DMS79 (cell line): ENCODE data around the gene PID1.

Experiments used
- DNase-seq: peaks from one replicate; lab custom pipeline; 2025; lab: John Stamatoyannopoulos, UW

Gene PID1, protein sequence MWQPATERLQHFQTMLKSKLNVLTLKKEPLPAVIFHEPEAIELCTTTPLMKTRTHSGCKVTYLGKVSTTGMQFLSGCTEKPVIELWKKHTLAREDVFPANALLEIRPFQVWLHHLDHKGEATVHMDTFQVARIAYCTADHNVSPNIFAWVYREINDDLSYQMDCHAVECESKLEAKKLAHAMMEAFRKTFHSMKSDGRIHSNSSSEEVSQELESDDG

DNA sequence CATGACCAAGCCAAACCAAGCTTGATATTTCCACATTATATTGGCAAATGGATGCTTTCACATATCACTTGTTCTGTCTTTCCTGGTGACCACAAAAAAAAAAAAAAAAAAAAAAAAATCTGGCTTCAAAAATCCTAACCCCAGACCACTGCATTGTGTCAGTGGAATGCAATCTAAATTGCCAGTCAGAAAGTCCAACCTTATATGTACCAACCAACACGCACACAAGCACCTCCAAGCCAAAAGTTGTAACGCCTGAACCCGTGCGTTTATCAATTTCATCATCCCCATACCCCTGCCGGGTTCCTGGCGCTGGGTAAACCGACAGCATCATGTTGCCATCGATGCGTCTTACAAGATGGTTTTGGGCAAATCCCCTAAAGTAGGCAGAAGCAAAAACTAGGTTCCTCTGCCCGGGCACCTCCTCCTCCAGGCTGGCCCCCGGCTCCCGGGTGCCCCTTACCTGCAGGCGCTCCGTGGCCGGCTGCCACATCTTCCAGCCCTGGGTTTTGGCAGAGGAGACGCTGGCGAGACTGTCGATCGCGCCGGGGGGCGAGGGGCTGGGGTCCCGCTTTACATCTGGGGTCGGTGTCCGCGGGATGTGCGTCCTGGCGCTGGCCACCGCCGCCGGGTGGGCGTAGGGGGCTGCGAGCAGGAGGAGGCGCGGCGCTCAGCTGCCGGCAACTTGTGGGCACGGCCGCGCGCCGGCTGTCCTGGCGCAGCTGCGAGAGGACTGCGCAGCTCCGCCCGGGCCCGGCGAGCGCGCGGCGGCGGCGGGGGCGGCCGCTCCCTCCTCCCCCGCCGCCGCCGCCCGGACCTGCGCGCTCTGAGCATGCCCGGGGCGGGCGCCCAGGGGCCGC is at the start of gene PID1:
PID1 (minus strand) TSS at position 737 of the 860 bp plus-strand sequence; CDS start at position 493, 244 bp downstream.
- no peak for DNase-seq

DNA sequence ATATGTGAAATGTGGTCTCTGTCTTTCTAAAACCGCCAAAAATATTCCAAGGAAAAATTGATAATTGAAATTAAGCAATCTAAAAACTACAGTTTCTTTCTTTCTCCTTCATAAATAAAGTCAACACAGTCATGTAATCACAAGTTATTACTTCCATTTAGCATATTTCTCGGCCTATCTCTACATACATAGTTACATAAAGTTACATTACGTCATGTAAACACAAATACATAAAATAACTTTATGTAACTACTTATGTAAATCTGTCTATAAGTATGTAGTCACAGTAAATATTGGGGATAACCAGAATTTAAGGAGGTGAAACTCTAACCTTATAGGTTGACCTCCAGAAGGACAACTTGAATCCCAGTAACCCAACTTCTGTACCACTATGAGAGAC is 48.5 kb upstream of the PID1 start:
- no peak for DNase-seq

DNA sequence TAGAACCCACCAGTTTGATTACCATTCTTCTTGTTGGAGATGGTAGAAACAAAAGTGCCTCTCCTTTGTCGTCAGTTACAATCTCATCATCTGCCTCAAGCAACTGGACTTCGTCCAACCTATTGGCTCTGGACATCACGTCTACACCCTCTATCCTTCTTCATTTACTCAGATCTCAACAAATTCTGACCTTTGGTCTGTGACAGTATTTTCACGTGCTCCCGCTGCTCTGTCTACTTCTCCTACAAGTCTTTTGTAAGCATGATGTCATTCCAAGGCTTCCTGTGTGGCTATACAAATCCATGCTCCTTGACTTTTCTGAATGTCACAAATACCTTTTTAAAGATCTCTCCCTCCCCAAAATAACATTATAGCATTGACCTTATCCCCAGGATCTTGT is 43.0 kb upstream of the PID1 start:
- no peak for DNase-seq

DNA sequence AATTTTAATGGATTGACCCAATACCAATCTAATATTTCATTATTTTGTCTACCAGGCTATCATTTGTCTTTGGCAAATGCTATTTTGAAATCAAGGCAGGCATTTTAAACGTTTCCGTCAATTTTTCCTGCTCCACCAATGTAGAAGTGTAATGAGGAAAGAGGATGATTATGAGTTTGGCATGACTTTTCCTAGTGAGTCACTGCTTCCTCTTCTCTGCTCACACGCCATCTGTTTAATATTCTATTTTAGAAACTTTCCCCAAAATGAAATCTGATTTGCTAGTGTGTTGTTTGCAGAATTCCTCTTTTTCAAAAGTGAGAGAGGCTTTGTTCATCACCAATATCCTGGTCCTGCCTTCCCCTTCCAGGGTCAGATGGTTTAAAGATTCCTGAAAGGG is 42.5 kb upstream of the PID1 start:
- no peak for DNase-seq

DNA sequence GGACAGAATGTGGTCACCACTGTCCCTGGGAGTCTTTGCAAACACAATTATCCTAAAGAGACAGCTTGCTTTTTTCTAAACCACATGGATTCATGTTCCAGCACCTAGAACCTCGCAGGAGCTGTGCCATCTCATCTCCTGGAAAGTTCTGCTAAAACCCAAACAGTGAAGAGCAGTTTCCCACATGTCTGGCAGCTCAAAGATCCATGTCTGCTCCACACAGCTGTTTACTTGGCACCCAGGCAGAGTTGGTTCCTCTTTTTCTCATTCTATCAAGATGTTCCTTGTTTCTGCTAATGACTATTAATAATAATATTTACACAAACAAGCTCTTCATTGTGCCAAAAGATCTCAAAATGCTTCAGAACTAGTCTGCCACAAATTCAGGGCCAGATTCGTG is 30.1 kb upstream of the PID1 start:
- DNase-seq, result no peak

DNA sequence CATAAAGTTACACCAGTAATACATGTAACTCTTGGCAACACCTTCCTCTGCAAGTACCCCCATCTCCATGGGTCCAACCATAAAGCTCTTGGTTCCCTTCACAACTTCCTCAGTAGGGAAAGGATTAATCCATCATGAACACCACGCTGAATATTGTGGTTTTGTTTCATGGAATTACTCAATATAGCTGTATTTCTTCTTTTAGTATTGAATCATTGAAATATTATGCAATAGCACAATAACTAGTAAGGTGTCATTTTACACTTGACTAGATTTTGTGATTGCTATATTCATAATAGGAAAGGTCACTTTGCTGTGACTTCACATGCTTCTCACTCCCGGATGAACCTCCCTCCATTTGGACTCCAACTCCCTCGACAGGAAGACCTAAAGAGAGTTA is 29.7 kb upstream of the PID1 start:
- no peak for DNase-seq

DNA sequence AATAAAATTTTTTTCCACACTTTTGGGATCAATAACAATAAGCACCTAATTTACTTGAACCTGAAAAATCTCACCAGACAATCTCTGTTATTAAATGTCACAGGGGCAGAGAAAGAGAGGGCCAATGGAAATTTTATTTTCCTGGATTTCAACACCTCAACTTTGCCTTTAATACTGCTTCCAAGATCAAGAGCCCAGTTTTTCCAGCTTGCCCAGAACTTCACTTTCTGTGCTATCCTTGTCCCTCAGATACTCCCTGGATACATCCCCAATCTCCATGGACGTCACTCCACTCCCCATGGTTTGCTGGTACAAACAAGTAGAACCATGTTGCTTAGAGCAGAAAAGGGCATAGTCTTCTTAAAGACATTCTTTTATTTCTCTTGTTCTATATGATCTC is 29.3 kb upstream of the PID1 start:
- DNase-seq, result no peak

DNA sequence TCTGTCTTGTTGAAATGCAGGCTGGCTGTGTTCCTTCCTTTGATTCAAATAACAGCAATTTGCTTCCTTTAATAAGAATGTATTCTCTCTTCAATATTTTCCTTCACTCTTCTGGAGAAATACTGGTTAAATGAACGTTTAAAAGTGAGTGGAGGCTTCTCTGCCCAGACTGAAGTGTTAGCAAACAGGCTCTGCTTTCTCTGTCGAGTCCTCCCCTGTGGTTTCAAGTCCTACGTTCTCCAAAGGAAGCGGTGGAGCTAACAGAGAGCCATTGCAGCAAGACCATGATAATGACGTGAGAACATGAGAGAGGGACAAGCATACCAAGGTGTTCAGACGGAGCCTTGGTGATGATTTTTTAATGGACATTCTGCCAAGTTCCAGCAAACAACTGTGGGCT is 26.2 kb upstream of the PID1 start:
- DNase-seq, result no peak

DNA sequence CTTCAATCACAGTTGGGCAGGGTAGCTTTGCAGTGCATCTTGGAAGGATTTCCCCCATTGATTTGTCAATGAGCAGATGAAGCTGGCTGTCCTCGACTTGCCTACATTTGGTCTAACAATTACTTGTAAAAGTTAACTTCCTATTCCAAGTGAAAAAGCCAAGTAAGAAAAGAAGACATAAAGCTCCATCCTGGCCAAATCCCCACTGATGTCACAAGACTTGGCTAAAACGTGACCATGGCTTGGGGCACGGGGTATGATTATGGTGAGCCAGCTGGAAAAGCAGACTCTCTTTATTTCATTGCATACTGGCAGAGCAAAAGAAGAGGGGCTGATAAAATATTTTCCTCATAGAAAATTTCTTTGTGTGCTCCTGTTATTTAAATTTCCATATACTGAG is 25.4 kb upstream of the PID1 start:
- DNase-seq, result no peak

DNA sequence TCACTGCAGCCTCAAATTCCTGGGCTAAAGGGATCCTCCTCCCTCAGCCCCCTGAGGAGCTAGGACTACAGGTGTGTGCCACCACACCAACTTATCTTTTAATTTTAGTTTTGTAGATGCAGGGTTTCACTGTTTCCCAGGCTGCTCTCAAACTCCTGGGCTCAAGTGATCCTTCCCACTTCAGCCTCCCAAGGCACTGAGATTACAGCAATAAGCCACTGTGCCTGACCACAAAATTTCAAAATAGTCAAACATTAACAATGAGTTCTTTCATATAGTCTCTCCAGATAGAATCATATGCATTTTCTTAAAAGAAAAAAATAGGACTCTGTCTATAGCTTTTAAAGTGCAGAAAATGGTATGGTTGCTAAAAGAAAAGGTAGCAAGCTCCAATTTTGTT is 24.9 kb upstream of the PID1 start:
- no peak for DNase-seq

DNA sequence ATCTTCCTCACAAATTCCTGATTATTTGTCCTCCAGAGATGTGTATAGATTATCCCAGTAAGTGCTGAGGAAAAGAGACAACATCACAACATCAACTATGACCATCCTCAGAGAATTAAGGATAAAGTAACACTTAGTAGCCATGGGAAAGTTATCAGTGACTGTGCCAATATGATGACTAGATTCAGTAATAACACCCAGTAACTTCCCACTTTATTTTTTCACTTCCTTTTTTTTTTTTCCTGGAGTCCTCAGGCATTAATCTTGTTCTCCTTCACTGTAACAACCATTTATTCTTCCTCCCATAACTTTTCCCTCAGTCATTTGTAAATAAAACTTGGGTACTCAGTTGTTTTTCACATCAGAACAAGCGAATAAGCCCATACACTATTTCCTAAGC is 16.7 kb upstream of the PID1 start:
- DNase-seq, result no peak

DNA sequence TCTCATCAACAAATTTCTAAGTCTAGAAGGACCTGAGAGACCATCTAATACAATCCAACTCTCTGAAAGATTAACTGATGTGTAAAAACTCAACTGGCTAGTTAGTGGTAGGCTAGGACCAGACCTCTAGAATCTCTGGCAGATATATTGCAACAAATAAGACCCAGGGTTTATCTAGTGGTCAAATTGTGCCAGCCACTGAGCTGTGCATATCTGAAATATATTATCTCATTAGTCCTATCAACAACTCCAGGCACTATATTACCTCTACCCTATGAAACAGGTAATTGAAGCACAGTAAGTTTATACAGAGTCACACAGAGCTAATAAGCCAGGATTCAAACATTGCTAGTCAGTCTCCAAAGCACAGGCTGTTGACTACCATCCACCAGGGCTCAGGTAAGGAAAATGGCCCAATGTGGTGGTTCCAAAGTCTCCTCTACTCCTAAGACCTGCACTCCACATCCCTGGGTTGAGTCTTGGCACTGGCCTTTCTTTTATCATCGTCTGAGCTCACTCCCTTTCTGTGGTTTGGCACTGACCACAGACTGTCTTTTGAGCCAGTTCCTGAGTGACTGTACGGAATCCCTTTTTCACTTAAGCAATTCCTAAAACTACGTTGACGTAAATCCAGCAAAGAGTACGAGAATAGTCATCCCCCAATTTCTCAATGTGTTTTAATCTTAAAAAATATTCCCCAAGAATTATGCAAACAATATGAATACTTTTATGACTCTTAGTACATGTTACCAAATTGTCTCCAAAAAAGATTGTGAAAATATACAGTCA is 11.9 kb upstream of the PID1 start:
- no peak for DNase-seq

DNA sequence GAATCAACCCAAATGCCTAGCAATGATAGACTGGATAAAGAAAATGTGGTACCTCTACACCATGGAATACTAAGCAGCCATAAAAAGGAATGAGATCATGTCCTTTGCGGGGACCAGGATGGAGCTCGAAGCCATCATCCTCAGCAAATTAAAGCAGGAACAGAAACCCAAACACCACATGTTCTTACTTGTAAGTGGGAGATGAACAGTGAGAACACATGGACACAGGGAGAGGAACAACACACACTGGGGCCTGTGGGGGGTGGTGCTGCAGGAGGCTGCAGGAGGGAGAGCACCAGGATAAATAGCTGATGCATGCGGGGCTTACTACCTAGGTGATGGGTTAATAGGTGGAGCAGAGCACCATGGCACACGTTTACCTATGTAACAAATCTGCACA is 8.4 kb upstream of the PID1 start:
- DNase-seq, result no peak

DNA sequence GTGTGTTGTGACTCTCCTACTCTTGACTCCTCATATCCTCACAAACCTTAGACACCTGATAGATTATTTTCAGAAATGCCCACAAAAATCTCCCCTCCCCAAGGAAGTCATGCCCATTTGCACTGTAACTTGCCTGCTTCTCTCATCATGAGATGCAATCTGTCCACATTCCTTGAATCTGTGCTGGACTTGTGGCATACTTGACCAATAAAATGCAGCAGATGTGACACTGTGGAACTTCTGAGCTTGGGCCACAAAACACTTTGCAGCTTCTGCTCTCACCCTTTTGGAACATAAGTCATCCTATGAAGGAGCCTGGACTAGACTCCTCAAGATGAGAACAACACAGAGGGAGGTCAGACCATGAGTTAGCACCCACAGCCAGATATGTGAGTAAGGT is 4.4 kb upstream of the PID1 start:
- DNase-seq, result no peak

DNA sequence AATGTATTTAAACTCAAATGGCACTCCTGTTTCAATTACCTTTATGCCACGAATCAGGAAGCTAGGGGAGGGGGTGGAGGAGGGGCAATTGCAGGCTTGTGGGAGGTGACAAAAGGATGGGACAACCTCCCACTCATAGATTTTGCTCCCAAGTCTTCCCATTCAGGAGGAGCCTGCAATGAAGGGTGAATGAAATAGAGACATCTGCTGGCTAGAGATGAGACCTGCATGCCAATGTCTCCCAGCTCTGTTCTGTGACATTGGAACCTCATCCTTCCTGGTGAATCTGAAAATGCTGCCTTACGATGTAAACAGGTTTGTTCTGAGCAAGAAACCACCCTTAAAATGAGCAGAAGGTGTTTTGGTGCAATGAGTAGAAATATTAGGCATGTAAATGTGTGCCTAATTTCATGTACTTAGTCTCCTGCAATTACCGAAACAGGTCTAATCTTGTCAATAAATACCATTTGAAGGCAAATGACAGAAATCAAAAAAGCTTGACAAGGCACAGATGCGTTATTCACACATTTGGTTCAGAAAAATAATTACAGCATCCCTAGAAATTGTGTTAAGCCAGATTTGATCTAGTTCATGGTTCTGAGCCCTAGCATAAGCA is 2.7 kb upstream of the PID1 start:
- peak; percentile 19 for DNase-seq

DNA sequence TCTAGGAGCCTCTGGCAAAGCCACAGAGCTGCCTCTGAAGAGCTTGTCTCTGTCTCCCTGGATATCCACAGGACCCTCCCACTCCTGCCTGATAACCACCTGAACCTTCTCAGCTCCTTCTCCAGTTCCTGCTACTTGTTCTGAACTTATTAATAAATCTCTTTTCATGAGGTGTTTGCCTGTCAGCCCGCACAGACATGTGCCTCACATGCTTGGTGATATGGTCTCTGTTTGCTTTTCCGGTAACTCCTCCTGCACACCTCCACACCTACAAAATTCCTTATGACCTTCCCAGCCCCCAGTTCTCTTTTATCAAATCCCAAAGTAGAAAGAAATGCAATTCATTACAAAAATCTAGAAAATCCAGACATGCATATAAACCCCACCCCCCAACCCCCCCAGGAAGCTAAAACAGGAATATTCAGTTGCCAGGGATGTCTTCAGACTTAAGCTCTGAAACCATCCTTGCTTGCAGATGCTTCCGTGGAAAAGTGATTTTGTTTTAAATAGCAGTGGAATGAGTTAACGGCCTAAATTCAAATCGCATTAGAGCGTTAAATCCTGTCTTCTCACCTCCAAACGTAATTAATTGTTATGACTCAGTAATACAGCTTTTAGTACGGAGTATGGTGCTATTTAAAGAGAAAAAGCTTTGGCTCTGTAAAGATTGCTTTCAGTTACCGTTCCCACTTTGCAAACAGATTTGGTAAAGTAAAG is 2.1 kb upstream of the PID1 start:
- no peak for DNase-seq

DNA sequence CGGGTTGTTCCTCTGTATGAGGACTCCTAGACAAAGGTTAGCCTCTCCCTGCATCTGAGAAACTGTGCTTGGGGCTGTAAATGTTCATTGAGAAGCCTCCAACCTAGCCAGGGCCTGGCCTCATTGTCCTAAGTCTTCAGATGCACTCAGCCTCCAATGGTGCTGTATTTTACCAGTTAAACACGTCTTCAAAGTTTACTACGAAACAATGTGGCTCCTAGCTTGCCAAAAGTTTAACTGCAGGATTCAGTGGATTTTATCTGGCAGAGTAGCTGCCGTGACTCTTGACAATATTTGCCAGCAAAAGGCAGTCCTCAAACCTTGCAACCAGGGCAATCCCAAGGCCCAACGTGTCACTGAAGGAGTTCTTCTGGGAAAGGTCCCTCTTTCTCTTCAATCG is 1.1 kb downstream of the PID1 start:
- no peak for DNase-seq

DNA sequence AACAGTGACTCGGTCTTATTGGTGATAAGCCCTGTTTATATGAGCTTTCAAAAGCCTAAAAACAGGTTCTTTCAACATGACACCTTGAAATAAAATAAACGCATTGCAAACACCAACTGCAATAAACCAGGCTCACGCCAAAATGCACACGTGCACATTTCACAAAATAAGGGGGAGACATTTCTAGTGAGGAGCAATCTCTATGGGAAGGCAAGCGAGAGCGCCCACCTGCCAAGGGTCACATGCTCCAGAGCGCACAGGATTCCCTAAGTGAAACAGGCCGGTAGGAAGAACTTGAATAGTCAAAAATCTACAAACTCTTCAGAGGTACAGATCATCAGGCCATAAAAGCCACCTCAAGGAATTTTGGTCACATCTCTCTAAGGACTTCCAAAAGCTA is 1.9 kb downstream of the PID1 start:
- DNase-seq, result no peak

DNA sequence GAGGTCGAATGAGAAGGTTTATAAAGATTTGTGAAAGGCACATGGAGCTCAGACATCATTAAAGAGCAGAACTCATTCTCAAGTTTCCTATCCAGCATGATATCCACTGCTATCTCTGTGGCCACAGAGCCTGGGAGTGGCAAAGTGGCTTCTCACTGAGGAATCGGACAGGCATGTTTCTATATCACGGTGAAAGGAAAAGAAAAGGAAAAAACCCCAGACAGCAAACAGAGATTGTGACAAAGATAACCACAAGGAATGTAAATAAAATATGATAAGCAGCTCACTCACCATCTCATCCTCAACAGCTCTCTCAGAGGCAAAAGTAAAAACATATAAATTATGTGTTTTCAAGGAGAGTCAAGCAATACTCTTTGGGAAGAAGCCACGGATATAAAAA is 2.5 kb downstream of the PID1 start:
- DNase-seq, result no peak

DNA sequence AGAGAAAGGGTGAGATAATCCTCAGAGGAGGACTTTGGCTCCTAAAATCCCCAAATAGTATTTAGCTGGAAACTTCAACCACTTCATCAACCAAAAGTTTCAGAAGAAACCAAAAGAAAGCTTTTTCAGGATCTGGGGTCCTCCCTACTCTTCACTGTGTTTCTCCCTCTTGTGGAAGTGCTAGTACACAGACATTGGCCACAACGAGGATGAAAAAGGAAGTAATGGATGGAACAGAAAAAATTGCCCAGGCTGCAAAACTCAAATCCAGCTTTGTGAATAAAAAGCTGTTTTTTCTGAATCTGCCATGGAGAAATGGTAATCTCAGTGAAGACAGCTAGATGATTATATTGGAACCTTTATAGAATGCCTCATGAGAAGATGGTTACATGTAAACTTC is 4.0 kb downstream of the PID1 start:
- DNase-seq, result no peak

DNA sequence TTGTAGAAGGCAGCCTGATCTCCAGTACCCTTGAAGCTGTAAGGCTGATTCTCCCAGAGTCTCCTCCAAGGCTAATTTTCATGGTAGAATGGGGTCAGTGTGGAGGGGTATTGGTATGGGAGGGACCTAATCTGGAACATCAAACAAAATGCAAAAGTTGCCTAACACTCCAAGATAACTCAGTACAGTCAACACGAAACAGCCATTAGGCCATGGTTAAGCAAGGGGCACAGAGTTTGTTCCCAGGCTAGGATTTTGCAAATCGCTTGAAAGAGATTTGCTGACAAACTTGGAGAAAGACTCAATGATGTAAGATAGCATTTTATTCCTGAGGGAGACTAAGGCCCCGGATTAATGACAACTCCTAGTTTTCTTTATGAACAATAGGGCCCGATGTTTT is 5.4 kb downstream of the PID1 start:
- DNase-seq, result no peak

DNA sequence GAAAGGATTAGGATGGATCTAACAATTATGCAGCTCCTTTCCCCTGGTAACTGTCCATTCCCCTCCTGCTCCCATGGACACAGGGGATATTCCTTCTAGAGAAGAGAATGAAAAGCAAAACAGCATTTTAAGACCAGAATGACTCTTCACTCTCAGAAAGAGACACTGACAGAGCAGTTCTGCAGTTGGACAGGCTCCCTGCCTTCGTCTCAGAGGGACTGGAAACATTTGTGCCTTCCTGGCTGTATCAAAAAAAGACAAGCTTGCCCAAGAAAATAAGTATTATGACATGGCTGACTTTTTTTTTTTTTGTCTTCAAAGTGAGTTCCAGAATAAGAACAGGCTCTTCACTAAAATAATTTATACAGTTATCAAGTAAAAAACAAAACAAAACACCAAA is 9.5 kb downstream of the PID1 start:
- no peak for DNase-seq
